ENCODE data around the gene ARHGAP26.
"Not testable (repeated sequence)": the region's sequence is repeated elsewhere in the genome, so short reads cannot be mapped to it uniquely, and the experiment has no call there.

Gene ARHGAP26

GRCh38 chr5:142941245-142941644, 171.1 kb downstream of the ARHGAP26 start:
- DNase-seq, result no peak

DNA sequence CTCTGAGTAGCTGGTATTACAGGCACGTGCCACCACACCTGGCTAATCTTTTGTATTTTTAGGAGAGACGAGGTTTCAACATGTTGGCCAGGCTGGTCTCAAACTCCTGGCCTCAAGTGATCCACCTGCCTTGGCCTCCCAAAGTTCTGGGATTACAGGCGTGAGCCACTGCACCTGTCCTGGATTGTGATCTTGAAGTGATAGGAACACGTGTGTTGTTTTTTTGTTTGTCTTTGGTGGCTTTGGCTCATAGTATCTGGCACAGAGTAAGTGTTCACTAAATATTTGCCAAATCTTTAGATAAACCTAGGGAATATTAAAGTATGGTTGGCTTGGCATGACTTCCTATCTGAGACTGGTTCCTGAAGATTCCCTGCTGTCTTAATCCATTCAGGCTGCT, 172.7 kb downstream of the ARHGAP26 start:
- DNase-seq, result no peak

- no peak for DNase-seq
Observed at GRCh38 chr5:142944140-142944539, 174.0 kb downstream of the ARHGAP26 start.

GRCh38 chr5:142945321-142945720, 175.1 kb downstream of the ARHGAP26 start:
- DNase-seq, result no peak

DNA sequence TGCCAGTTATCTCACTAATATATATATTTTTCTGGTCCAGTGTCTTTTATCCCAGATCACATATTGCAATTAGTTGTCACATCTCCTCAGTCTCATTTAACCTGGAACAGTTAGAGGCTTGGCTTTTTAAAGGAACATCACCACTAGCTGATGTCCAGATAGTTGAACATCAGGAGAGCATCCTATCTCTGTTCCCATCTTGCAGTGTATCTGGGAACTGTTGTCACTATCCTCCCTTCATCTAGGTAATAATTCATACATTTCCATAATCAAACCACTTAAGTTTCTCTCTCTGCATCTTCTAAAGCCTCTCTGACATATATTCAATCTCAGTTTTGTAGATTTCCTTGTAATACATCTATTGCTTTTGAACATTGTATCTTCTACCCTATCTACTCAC, 175.7 kb downstream of the ARHGAP26 start:
- DNase-seq, result no peak

DNA sequence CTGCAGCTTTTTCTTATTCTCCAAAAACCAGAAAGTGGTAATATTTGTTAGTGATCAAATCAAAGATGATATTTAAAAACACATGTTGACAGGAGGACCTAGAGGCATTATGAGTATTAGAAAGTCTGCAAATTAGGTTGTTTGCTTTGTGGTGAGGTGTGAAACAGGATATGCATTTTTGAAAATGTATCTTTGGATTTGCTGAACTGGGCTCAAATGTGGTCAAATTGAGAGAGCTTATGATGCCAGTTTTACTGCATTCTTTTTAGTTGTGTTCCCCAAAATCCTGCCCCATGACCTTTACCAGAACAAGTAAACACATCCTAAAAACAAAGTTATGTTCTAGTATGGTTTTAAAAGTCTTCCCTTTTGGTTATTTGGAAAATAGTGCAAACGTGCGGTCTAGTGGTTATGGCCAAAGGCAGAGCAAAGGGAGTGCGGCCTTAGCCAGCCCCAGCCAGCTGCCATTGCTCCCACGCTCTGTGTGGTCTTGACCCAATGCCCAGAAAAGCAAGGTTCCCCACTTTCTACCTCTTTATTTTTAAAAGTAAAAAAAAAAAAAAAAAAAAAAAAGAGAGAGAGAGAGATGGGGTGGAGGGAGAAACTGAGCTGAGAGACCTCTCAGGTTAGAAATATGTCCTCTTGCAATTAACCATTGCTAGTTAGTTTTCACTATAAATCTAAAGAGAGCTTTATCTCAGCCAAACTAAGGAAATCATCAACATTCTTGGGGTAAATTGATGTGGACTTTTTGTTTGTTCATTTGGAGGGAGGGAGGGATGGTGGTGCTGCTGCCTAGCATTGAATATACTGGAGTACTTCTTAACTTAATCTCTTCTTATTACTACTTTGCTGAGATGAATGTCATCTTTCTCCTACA, 176.6 kb downstream of the ARHGAP26 start:
- no peak for DNase-seq

DNA sequence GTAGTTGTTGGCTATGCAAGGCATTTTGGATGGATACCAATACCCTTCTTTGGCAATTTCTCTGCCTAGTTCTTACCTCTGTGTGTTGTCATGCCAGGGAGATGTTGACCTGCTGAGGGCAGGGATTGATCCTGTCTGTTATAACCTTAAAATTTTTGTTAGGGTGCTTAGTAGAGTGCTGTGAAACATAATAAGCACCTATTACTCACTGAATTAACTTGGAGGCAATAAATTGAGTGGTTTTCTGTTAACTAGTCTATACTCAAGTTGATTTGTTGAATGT, 177.2 kb downstream of the ARHGAP26 start:
- no peak for DNase-seq

DNA sequence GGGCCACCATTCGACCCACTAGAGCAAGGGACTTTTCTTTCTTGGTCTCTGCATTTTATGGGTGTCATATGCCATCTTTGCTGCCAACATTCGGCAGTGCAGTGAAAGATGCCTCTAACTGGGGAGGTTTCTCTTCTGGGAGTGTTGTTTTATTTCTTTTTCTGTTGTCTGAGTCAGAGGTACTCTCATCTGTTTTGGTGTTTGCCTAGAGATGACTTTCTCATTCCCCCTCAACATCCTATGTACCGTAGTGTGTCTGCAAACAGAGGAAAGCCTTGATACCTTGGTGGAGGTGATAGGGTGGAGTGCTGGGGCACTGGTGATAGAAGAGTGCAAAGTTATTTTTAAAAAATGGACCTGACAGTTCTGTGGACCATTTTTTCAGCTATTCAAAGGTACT, 182.1 kb downstream of the ARHGAP26 start:
- no peak for DNase-seq

DNA sequence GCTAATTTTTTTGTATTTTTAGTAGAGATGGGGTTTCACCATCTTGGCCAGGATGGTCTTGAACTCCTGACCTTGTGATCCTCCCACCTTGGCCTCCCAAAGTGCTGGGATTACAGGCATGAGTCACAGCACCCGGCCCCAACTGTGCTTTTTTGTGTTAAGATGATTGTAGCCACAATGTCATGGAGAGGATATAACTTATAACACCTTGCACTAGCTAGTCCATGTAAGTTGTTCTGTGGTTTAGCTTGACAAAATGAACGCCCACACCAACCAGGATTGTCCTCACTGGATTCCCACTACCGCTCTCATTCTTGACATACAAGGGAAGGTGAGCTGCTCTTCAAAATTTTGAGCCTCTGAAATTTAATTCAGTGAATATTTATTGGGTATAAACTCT, 182.7 kb downstream of the ARHGAP26 start:
- not testable (repeated sequence) for DNase-seq

DNA sequence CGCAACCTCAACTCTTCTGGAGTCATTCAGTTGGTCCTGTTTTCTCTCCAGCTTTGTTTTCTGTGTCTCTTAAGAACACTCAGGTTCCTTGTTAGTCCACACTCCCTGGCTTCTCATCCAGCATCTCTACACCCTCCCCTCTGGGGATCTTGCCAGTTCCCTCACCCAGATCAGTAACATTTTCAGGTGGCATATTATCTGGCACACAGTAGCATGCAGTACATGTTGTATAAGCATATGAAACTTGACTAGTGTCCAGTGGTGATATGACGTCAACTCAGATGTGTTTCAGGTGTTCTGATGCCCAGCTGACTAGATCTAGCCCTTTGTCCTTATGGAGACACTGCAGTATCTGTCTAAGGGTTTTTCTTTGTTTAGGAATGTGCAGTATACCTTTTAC, 184.3 kb downstream of the ARHGAP26 start:
- DNase-seq, result no peak

GRCh38 chr5:142955628-142956027, 185.5 kb downstream of the ARHGAP26 start:
- DNase-seq, result no peak

GRCh38 chr5:142957528-142957927, 187.4 kb downstream of the ARHGAP26 start:
- no peak for DNase-seq

- no peak for DNase-seq
Observed at GRCh38 chr5:142958944-142959682, 188.9 kb downstream of the ARHGAP26 start.

GRCh38 chr5:142959683-142960657, 189.8 kb downstream of the ARHGAP26 start:
- peak; percentile 73 for DNase-seq

DNA sequence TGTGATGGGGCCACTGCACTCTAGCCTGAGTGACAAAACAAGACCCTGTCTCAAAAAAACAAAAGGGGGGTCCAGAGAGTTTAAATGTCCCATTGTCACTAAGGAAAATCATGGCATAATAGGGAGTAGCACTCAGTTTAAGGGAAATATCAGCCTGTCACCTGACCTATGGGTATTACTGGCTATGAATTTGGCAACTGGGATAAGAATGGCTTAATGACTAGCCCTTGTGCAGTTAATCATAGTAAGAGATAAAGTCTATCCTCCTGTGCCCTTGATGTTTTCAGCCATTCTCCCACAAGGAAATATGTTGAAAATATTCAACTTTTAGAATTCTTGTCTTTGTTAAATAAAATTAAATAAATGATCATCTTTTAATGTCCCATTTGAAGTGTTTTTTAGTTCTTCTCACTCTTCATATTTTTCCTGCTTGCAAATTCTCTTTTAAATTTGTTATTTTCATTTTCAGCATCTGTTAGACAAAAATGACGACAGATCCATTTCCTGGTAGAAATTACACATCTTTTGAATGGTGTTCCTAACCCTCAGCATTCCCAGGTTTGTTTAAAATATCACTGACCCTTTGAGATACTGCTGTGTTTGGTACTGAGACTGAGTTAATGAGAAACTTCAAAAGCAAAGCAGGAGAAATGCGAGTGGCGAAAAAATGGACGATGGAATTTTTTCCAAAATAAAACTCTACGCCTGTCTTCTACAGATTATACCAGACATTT, 191.4 kb downstream of the ARHGAP26 start:
- DNase-seq, result no peak

- DNase-seq, result no peak
Observed at GRCh38 chr5:142962174-142962533, 192.0 kb downstream of the ARHGAP26 start.

GRCh38 chr5:142965258-142966120, 195.3 kb downstream of the ARHGAP26 start:
- DNase-seq, result peak; percentile 33

DNA sequence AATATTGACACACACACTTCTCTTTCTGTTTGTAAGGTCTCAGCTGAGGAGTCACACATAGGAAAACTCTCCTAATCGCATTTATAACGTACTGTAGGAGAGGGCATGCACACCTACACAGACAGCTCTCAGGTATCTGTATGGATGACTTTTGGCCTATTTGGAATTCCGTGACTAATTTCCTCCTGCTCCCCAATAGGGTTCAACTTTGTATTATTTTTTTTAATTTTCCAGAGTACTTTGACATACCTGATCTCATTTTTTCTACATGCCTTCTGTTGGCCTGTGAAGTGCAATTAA, 195.9 kb downstream of the ARHGAP26 start:
- no peak for DNase-seq

DNA sequence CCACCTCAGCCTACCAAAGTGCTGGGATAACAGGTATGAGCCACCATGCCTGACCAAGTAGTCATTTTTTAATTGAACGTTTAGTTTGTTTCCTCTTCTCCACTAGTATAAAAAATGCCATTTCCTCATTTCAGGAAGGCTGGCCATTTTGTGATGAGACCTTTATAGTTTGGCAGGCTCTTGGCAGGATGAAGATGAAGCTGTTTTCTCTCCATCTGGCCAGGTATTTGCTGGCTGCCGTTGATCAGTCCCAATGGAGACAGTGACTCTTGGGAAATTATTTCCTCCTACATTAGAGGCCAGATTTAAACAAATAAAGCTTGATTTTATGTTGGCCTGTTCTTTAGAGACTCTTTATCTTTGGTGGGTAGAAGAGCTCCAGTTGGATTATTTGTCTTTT, 199.0 kb downstream of the ARHGAP26 start:
- DNase-seq, result no peak

GRCh38 chr5:142969624-142970439, 199.7 kb downstream of the ARHGAP26 start:
- no peak for DNase-seq

All from kidney glomerular epithelial cell (primary cell).